Pancreas (tissue), 10 donors: ENCODE data around the gene TOP3A. TPM values are rescaled to one million over a fixed set of nuclear protein-coding genes. Genes with fewer than 3 reads are reported as not detected.

Source experiments
- ATAC-seq, 4 donors: fragments of 200-7000 bp; cut with Tn5 transposase; one replicate each; pipeline versions ENCODE4 v1.8.0 to v1.9.1; 2020; ENCODE audit warnings: mild to moderate bottlenecking in 4 of 4, moderate library complexity in 4 of 4
- DNase-seq, 6 donors: peaks; one replicate each; pipeline ENCODE4 v3.0.0-alpha.2; 2020
- FAIRE-seq: peaks from 2 replicates; lab custom pipeline; 2012; peaks lifted over from hg19 to GRCh38; lab: Jason Lieb, UNC
- H3K27ac ChIP-seq, 4 donors: fragments of 200-600 bp; sonication (generic); 1 replicate in 3 of 4; 2 replicates in 1 of 4; pipeline versions ENCODE4 v1.5.0 to v1.8.0; 2020
- H3K27me3 ChIP-seq, 4 donors: fragments of 200-600 bp; one replicate each; pipeline ENCODE4 v1.8.0; 2021
- H3K36me3 ChIP-seq, 3 donors: fragments of 200-600 bp; sonication (generic) in 1 of 3; one replicate each; pipeline versions ENCODE4 v1.5.0 to v1.8.0; 2020 to 2021
- H3K4me1 ChIP-seq, 3 donors: fragments of 200-600 bp; one replicate each; pipeline ENCODE4 v1.8.0; 2021
- H3K4me3 ChIP-seq, 4 donors: fragments of 200-600 bp; sonication (generic) in 2 of 4; one replicate each; pipeline versions ENCODE4 v1.5.0 to v1.8.0; 2020 to 2021
- H3K9me3 ChIP-seq, 4 donors: fragments of 200-600 bp; one replicate each; pipeline ENCODE4 v1.8.0; 2021
- WGBS, 2 donors: extraction: QIAGEN DNeasy Blood & Tissue Kit; methylation state at CpG; one replicate each; pipeline ENCODE4 v1.1.7; 2013; 5-methylcytosine and 5-hydroxymethylcytosine counted together
- intact Hi-C, 3 donors: fragments of 100-400 bp; cut with DNase I; formaldehyde crosslinking; loops; one replicate each; pipeline versions ENCODE4 v1.11.1 to v1.14.2; 2022
- microRNA-seq, 2 donors: library from miRNA; unstranded; fragments of <30 nt; microRNA quantifications; one replicate each; pipeline versions ENCODE4 to v1.1.0, GENCODE V29; 2019 to 2020
- polyA plus RNA-seq, 2 donors: library from polyadenylated mRNA; stranded (reverse); fragments of 200-250 nt; gene quantifications; one replicate each; pipeline ENCODE4 v1.2.3, GENCODE V29; 2013
- total RNA-seq, 6 donors: library from RNA; stranded (reverse); fragmentation: NEBNext Ultra II Directional in 4 of 6; extraction: Animal tissue kit (Norgen Biotek cat#: 25700) in 4 of 6; gene quantifications; one replicate each; pipeline versions ENCODE4 v1.2.1 to v1.2.4, GENCODE V29; 2021 to 2023
- TF ChIP-seq, protein P1 (sequence below), 4 donors: fragments of 200-600 bp; sonication (generic) in 3 of 4; IDR thresholded peaks; one replicate each; pipeline versions ENCODE4 v1.5.0 to v1.8.0; 2021; ENCODE audit warnings: antibody characterized with exemption in 4 of 4
- donor health status: healthy with polysubstance abuse.
- donor health status: DM: no; HTN: no; CAD: no; lungs with moderate emphysema.
- donor health status: DM: no; HTN: no; CAD: no.
- donor health status: control.
- donor health status: control.
- donor health status: Bipolar disorder and iron deficiency.
- donor health status: DM: yes; HTN: yes; CAD: no.
- donor health status: DM: no; HTN: no; CAD: no.
- donor health status: DM: no; HTN: no; CAD: no.
- donor health status: DM: yes; HTN: yes; CAD: no.

TOP3A gene
- total and polyA plus RNA-seq, 8 donors = 9.4 to 18.7 (median 12.2) TPM

DNA sequence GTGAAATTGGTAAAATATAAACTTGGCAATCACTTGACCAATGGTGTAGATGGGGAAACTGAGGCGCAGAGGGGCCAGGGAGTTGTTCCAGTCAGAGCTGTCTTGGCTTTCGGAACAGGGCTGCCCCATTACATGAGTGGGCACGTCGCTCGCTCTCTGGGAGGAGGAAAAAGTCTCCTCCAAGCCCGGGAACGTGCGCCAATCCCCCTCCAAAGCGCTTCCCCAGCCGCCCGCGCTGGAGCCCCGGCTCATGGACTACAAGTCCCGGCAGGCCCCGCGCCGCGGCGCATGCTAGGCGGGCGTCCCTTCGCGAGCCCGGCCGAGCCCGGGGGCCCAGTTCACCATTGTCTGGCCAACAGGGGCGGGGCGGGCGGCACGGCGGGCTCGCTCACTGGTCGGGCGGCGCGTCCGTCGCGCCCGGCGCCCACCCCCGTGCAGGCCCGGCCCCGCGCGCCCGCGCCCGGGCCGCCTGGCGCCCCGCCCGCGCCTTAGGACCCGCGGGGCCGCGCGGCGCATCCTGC lies 89.6 kb downstream of the TOP3A start, which contains the start of gene LLGL1:
LLGL1 (plus strand) TSS at position 515 of the 521 bp plus-strand sequence. CDS start 48 bp downstream, outside the sequence.
- Histone ChIP-seq H3K4me1 (no peaks in the 10 kb centered on the region), H3K36me3 (no peaks in the 10 kb centered on the region), H3K27ac (peak within 1 kb of the TSS in 1 of 4 donors; percentile 11), H3K27me3 (no peaks in the 10 kb centered on the region), H3K9me3 (no peaks in the 10 kb centered on the region), H3K4me3 (peak within 1 kb of the TSS; percentile 35 to 57 (median 46))
- ATAC-seq (peak; percentile 99), FAIRE-seq (no peak), DNase-seq (peak; percentile 94 to 99 (median 96))
- TF ChIP-seq, protein P1, sequence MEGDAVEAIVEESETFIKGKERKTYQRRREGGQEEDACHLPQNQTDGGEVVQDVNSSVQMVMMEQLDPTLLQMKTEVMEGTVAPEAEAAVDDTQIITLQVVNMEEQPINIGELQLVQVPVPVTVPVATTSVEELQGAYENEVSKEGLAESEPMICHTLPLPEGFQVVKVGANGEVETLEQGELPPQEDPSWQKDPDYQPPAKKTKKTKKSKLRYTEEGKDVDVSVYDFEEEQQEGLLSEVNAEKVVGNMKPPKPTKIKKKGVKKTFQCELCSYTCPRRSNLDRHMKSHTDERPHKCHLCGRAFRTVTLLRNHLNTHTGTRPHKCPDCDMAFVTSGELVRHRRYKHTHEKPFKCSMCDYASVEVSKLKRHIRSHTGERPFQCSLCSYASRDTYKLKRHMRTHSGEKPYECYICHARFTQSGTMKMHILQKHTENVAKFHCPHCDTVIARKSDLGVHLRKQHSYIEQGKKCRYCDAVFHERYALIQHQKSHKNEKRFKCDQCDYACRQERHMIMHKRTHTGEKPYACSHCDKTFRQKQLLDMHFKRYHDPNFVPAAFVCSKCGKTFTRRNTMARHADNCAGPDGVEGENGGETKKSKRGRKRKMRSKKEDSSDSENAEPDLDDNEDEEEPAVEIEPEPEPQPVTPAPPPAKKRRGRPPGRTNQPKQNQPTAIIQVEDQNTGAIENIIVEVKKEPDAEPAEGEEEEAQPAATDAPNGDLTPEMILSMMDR (IDR thresholded peaks at IDR 0.05) = no peak
- intact Hi-C loops = no loop called here
- WGBS, 2 donors = 1% methylated on average over 50 to 60 of the region's 60 CpGs

DNA sequence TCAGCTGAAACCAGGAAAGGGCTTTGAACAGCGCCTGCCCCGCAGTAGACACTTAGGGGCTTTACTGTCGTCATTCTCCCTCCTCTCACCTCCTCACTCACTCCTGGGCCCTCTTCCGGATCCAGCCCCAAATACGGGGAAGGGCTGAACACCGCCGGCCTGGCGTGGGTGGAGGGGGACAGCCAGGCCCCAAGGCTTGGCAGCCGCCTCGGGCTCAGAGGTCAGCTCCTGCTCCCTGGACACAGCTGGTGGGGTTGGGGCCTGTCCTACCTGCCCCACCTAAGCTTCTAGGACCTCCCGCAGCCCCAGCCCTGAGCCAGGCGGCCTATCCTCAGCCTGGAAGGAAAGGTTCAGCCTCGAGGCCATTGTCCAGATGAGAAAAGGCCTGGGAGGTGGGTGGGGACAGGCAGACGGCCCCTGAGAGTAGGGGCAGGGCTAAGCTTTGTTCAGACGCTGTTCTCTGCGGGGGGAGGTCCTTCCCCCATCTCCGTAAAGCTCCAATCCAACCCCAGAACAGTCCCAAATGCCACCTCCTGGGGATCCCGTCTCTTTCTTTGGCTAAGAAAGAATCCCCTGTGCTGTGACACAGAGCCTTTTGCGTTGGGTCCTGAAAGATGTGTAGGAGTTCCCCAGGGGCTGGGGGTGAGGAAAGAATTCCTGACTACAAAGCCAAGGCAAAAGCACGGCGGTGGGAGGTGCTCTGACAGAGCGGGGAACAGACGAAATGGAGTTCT lies 90.2 kb downstream of the TOP3A start:
- Histone ChIP-seq H3K27me3 (no peaks in the 10 kb centered on the region), H3K9me3 (no peaks in the 10 kb centered on the region), H3K27ac (peak overlapping the region in 1 of 4 donors; percentile 11), H3K36me3 (no peaks in the 10 kb centered on the region), H3K4me1 (no peaks in the 10 kb centered on the region), H3K4me3 (peak overlapping the region in 2 of 4 donors; percentile 51 to 57)
- intact Hi-C loops = no loop called here
- ATAC-seq = peak in 1 of 4 donors; percentile 1
- no peak for DNase-seq
- WGBS, 2 donors = 56 to 59% methylated on average over 23 of the region's 23 CpGs
- no peak for FAIRE-seq
- TF ChIP-seq, protein P1 (IDR thresholded peaks at IDR 0.05) = no peak

DNA sequence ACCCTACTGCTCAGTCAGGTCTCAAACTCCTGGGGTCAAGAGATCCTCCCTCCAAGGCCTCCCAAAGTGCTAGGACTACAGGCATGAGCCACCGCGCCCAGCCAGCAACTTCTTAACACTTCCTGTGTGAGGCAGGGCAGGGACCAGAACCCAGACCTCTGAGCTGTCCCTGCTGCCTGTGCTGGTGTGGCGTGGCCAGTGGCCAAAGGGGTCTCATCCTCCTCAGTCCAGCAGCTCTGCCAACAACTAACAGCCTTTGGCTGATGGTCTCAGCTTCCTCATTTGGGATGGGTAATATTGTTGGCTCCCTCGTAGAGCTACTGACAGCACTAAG lies 90.8 kb downstream of the TOP3A start:
- Histone ChIP-seq H3K4me3 (no peak overlapping the region), H3K4me1 (no peaks in the 10 kb centered on the region), H3K36me3 (no peaks in the 10 kb centered on the region), H3K27me3 (no peaks in the 10 kb centered on the region), H3K27ac (no peak overlapping the region), H3K9me3 (no peaks in the 10 kb centered on the region)
- WGBS, 2 donors = 91 to 92% methylated on average over 4 of the region's 4 CpGs
- FAIRE-seq (no peak), DNase-seq (no peak), ATAC-seq (no peak)
- TF ChIP-seq, protein P1 (IDR thresholded peaks at IDR 0.05) = no peak
- intact Hi-C loops = no loop called here

Small RNA genes lying within 50 kb of the gene (microRNA-seq; reads per million reads assigned to microRNA genes)
- 0 reads per million in 2 donors for gene MIR6778

Other genes starting within 250 kb of the TOP3A start
- 10 to 100 TPM; 13.4 to 24.0 (median 16.5) TPM for gene DRG2, start 227.0 kb downstream of the TOP3A start, total RNA-seq
- gene DRG2, start 227.0 kb downstream of the TOP3A start, polyA plus RNA-seq = 10 to 100 TPM; 42.0 to 46.9 TPM
- 1 to 10 TPM in 1 of 6 donors, under 1 TPM in 5; 0.13 to 1.3 (median 0.69) TPM for gene MYO15A, start 206.2 kb downstream of the TOP3A start, total RNA-seq
- gene MYO15A, start 206.2 kb downstream of the TOP3A start, polyA plus RNA-seq = 1 to 10 TPM; 1.3 to 4.9 TPM
- 10 to 100 TPM; 32.6 to 49.6 (median 43.6) TPM for gene ALKBH5, start 131.2 kb downstream of the TOP3A start, total RNA-seq
- 10 to 100 TPM; 14.2 to 30.5 TPM for gene ALKBH5, start 131.2 kb downstream of the TOP3A start, polyA plus RNA-seq
- gene LLGL1, start 89.4 kb downstream of the TOP3A start, total RNA-seq = 1 to 10 TPM; 3.4 to 8.4 (median 4.5) TPM
- gene LLGL1, start 89.4 kb downstream of the TOP3A start, polyA plus RNA-seq = 1 to 10 TPM; 6.3 to 7.3 TPM
- 100 to 1,000 TPM; 142 to 203 (median 162) TPM for gene FLII, start 56.3 kb downstream of the TOP3A start, total RNA-seq
- 100 to 1,000 TPM; 254 to 282 TPM for gene FLII, start 56.3 kb downstream of the TOP3A start, polyA plus RNA-seq
- gene MIEF2, start 54.3 kb downstream of the TOP3A start, total RNA-seq = 10 to 100 TPM in 2 of 6 donors, 1 to 10 TPM in 4; 7.1 to 11.1 (median 9.2) TPM
- 1 to 10 TPM; 5.8 to 9.3 TPM for gene MIEF2, start 54.3 kb downstream of the TOP3A start, polyA plus RNA-seq
- gene SMCR8, start 299 bp upstream of the TOP3A start, total RNA-seq = 10 to 100 TPM in 1 of 6 donors, 1 to 10 TPM in 5; 4.3 to 11.5 (median 6.3) TPM
- 1 to 10 TPM; 2.7 to 3.8 TPM for gene SMCR8, start 299 bp upstream of the TOP3A start, polyA plus RNA-seq
- gene SHMT1, start 48.6 kb upstream of the TOP3A start, total RNA-seq = 10 to 100 TPM in 3 of 6 donors, 1 to 10 TPM in 3; 5.8 to 14.3 (median 10.3) TPM
- 10 to 100 TPM; 11.3 to 14.3 TPM for gene SHMT1, start 48.6 kb upstream of the TOP3A start, polyA plus RNA-seq
- gene EVPLL, start 62.8 kb upstream of the TOP3A start, total RNA-seq = not detected
- under 1 TPM in 1 of 2 donors, not detected in 1; 0.09 TPM for gene EVPLL, start 62.8 kb upstream of the TOP3A start, polyA plus RNA-seq
- under 1 TPM in 3 of 6 donors, not detected in 3; 0.06 to 0.22 (median 0.17) TPM for gene LGALS9C, start 161.8 kb upstream of the TOP3A start, total RNA-seq
- gene LGALS9C, start 161.8 kb upstream of the TOP3A start, polyA plus RNA-seq = under 1 TPM in 1 of 2 donors, not detected in 1; 0.05 TPM